ENCODE measurements around the gene SLC37A2.

DNA sequence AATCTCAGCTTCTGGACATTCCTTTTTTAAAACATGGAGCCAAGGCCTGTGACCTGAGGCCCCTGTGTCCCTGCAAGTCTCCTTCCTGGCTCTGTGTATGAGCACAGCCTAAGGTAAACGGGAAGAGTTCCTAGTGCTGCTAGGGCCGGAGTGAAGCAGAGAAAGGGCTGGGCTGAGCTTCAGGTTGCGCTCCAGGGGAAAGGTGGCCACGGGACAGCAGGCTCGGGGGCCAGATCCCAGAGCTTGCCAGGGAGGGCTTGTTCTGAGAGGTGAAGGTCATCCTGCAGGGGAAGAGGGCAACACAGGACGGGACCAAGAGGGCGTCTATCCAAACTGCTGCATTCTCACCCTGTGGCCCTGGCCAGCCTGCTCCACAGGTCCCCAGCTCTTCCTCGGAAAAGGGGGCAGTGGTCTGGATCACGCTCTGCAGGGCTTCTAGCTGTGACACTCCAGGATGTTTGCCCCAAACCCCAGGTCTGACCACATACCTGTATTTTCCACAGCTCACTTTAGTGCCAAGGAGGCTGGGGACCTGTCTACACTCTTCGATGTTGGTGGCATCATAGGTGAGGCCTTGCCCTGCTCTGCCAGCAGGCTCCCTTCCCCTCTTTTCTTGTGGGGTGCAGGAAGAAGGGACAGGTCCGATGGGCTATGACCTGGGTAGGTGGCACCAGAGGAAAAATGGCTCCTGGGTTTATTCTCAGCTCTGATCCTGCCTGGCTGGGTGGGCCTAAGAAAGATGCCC is 20.4 kb downstream of the SLC37A2 start:
- no peak for TF ChIP-seq TAF1 (IDR thresholded peaks at IDR 0.05; ENCODE audit: low read depth)
- TF ChIP-seq, protein P1, sequence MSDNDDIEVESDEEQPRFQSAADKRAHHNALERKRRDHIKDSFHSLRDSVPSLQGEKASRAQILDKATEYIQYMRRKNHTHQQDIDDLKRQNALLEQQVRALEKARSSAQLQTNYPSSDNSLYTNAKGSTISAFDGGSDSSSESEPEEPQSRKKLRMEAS (IDR thresholded peaks at IDR 0.05) = no peak
- TF ChIP-seq CREB1 (IDR thresholded peaks at IDR 0.05; ENCODE audit: low read depth) = no peak
- no peak for TF ChIP-seq EP300 (IDR thresholded peaks at IDR 0.05; ENCODE audit: borderline replicate concordance)
- TF ChIP-seq, protein P2, sequence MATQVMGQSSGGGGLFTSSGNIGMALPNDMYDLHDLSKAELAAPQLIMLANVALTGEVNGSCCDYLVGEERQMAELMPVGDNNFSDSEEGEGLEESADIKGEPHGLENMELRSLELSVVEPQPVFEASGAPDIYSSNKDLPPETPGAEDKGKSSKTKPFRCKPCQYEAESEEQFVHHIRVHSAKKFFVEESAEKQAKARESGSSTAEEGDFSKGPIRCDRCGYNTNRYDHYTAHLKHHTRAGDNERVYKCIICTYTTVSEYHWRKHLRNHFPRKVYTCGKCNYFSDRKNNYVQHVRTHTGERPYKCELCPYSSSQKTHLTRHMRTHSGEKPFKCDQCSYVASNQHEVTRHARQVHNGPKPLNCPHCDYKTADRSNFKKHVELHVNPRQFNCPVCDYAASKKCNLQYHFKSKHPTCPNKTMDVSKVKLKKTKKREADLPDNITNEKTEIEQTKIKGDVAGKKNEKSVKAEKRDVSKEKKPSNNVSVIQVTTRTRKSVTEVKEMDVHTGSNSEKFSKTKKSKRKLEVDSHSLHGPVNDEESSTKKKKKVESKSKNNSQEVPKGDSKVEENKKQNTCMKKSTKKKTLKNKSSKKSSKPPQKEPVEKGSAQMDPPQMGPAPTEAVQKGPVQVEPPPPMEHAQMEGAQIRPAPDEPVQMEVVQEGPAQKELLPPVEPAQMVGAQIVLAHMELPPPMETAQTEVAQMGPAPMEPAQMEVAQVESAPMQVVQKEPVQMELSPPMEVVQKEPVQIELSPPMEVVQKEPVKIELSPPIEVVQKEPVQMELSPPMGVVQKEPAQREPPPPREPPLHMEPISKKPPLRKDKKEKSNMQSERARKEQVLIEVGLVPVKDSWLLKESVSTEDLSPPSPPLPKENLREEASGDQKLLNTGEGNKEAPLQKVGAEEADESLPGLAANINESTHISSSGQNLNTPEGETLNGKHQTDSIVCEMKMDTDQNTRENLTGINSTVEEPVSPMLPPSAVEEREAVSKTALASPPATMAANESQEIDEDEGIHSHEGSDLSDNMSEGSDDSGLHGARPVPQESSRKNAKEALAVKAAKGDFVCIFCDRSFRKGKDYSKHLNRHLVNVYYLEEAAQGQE (IDR thresholded peaks at IDR 0.05; ENCODE audit: low read depth) = no peak
- no peak for TF ChIP-seq YY1 (IDR thresholded peaks at IDR 0.05; ENCODE audit: low read depth)
- TF ChIP-seq RAD21 (IDR thresholded peaks at IDR 0.05; ENCODE audit: low read depth) = no peak
- no peak for TF ChIP-seq TEAD4 (IDR thresholded peaks at IDR 0.05)
- no peak for TF ChIP-seq TCF12 (IDR thresholded peaks at IDR 0.05; ENCODE audit: low read depth)
- no peak for TF ChIP-seq ZBTB7A (IDR thresholded peaks at IDR 0.05; ENCODE audit: low read depth)
- no peak for TF ChIP-seq EGR1 (IDR thresholded peaks at IDR 0.05)
- no peak for TF ChIP-seq CEBPB (IDR thresholded peaks at IDR 0.05)
- no peak for TF ChIP-seq NFIC (IDR thresholded peaks at IDR 0.05)

All from Ishikawa (cell line).